ENCODE measurements around the gene HECW1.

GRCh38 chr7:43283706-43284105 is 171.3 kb downstream of the HECW1 start:
- TF ChIP-seq, protein P1, sequence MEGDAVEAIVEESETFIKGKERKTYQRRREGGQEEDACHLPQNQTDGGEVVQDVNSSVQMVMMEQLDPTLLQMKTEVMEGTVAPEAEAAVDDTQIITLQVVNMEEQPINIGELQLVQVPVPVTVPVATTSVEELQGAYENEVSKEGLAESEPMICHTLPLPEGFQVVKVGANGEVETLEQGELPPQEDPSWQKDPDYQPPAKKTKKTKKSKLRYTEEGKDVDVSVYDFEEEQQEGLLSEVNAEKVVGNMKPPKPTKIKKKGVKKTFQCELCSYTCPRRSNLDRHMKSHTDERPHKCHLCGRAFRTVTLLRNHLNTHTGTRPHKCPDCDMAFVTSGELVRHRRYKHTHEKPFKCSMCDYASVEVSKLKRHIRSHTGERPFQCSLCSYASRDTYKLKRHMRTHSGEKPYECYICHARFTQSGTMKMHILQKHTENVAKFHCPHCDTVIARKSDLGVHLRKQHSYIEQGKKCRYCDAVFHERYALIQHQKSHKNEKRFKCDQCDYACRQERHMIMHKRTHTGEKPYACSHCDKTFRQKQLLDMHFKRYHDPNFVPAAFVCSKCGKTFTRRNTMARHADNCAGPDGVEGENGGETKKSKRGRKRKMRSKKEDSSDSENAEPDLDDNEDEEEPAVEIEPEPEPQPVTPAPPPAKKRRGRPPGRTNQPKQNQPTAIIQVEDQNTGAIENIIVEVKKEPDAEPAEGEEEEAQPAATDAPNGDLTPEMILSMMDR (conservative IDR thresholded peaks at IDR 0.05; ENCODE audit: low read depth in 2 of 2): no peak
- TF ChIP-seq CREB1 (CRISPR knock-in tag; IDR thresholded peaks at IDR 0.05; ENCODE audit: low read depth) (no peak), POLR2AphosphoS5 (IDR thresholded peaks at IDR 0.05; ENCODE audit: low read depth) (no peak), EZH2 (IDR thresholded peaks at IDR 0.05; ENCODE audit: low read depth, unreplicated experiment) (no peak), EZH2phosphoT487 (IDR thresholded peaks at IDR 0.05; ENCODE audit: unreplicated experiment) (no peak), ZNF331 (CRISPR knock-in tag; IDR thresholded peaks at IDR 0.05; ENCODE audit: low read depth) (no peak), JUNB (IDR thresholded peaks at IDR 0.05; ENCODE audit: unreplicated experiment) (no peak), ETS1 (IDR thresholded peaks at IDR 0.05) (no peak), STAT1 (IDR thresholded peaks at IDR 0.05; ENCODE audit: unreplicated experiment) (no peak), NANOG (IDR thresholded peaks at IDR 0.05; ENCODE audit: borderline replicate concordance) (no peak)
- TF ChIP-seq, protein P2, sequence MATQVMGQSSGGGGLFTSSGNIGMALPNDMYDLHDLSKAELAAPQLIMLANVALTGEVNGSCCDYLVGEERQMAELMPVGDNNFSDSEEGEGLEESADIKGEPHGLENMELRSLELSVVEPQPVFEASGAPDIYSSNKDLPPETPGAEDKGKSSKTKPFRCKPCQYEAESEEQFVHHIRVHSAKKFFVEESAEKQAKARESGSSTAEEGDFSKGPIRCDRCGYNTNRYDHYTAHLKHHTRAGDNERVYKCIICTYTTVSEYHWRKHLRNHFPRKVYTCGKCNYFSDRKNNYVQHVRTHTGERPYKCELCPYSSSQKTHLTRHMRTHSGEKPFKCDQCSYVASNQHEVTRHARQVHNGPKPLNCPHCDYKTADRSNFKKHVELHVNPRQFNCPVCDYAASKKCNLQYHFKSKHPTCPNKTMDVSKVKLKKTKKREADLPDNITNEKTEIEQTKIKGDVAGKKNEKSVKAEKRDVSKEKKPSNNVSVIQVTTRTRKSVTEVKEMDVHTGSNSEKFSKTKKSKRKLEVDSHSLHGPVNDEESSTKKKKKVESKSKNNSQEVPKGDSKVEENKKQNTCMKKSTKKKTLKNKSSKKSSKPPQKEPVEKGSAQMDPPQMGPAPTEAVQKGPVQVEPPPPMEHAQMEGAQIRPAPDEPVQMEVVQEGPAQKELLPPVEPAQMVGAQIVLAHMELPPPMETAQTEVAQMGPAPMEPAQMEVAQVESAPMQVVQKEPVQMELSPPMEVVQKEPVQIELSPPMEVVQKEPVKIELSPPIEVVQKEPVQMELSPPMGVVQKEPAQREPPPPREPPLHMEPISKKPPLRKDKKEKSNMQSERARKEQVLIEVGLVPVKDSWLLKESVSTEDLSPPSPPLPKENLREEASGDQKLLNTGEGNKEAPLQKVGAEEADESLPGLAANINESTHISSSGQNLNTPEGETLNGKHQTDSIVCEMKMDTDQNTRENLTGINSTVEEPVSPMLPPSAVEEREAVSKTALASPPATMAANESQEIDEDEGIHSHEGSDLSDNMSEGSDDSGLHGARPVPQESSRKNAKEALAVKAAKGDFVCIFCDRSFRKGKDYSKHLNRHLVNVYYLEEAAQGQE (IDR thresholded peaks at IDR 0.05; ENCODE audit: unreplicated experiment): no peak
- TF ChIP-seq, protein P3, sequence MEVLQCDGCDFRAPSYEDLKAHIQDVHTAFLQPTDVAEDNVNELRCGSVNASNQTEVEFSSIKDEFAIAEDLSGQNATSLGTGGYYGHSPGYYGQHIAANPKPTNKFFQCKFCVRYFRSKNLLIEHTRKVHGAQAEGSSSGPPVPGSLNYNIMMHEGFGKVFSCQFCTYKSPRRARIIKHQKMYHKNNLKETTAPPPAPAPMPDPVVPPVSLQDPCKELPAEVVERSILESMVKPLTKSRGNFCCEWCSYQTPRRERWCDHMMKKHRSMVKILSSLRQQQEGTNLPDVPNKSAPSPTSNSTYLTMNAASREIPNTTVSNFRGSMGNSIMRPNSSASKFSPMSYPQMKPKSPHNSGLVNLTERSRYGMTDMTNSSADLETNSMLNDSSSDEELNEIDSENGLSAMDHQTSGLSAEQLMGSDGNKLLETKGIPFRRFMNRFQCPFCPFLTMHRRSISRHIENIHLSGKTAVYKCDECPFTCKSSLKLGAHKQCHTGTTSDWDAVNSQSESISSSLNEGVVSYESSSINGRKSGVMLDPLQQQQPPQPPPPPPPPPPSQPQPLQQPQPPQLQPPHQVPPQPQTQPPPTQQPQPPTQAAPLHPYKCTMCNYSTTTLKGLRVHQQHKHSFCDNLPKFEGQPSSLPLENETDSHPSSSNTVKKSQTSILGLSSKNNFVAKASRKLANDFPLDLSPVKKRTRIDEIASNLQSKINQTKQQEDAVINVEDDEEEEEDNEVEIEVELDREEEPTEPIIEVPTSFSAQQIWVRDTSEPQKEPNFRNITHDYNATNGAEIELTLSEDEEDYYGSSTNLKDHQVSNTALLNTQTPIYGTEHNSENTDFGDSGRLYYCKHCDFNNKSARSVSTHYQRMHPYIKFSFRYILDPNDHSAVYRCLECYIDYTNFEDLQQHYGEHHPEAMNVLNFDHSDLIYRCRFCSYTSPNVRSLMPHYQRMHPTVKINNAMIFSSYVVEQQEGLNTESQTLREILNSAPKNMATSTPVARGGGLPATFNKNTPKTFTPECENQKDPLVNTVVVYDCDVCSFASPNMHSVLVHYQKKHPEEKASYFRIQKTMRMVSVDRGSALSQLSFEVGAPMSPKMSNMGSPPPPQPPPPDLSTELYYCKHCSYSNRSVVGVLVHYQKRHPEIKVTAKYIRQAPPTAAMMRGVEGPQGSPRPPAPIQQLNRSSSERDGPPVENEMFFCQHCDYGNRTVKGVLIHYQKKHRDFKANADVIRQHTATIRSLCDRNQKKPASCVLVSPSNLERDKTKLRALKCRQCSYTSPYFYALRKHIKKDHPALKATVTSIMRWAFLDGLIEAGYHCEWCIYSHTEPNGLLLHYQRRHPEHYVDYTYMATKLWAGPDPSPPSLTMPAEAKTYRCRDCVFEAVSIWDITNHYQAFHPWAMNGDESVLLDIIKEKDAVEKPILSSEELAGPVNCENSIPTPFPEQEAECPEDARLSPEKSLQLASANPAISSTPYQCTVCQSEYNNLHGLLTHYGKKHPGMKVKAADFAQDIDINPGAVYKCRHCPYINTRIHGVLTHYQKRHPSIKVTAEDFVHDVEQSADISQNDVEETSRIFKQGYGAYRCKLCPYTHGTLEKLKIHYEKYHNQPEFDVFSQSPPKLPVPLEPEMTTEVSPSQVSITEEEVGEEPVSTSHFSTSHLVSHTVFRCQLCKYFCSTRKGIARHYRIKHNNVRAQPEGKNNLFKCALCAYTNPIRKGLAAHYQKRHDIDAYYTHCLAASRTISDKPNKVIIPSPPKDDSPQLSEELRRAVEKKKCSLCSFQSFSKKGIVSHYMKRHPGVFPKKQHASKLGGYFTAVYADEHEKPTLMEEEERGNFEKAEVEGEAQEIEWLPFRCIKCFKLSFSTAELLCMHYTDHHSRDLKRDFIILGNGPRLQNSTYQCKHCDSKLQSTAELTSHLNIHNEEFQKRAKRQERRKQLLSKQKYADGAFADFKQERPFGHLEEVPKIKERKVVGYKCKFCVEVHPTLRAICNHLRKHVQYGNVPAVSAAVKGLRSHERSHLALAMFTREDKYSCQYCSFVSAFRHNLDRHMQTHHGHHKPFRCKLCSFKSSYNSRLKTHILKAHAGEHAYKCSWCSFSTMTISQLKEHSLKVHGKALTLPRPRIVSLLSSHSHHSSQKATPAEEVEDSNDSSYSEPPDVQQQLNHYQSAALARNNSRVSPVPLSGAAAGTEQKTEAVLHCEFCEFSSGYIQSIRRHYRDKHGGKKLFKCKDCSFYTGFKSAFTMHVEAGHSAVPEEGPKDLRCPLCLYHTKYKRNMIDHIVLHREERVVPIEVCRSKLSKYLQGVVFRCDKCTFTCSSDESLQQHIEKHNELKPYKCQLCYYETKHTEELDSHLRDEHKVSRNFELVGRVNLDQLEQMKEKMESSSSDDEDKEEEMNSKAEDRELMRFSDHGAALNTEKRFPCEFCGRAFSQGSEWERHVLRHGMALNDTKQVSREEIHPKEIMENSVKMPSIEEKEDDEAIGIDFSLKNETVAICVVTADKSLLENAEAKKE (CRISPR knock-in tag; IDR thresholded peaks at IDR 0.05): no peak
